GM04504 (cell line): ENCODE data around the gene RIN3.

Experiments used
- DNase-seq: peaks from one replicate; pipeline ENCODE4 v3.0.0-alpha.2; 2012; ENCODE audit warnings: low read depth

The RIN3 gene, protein sequence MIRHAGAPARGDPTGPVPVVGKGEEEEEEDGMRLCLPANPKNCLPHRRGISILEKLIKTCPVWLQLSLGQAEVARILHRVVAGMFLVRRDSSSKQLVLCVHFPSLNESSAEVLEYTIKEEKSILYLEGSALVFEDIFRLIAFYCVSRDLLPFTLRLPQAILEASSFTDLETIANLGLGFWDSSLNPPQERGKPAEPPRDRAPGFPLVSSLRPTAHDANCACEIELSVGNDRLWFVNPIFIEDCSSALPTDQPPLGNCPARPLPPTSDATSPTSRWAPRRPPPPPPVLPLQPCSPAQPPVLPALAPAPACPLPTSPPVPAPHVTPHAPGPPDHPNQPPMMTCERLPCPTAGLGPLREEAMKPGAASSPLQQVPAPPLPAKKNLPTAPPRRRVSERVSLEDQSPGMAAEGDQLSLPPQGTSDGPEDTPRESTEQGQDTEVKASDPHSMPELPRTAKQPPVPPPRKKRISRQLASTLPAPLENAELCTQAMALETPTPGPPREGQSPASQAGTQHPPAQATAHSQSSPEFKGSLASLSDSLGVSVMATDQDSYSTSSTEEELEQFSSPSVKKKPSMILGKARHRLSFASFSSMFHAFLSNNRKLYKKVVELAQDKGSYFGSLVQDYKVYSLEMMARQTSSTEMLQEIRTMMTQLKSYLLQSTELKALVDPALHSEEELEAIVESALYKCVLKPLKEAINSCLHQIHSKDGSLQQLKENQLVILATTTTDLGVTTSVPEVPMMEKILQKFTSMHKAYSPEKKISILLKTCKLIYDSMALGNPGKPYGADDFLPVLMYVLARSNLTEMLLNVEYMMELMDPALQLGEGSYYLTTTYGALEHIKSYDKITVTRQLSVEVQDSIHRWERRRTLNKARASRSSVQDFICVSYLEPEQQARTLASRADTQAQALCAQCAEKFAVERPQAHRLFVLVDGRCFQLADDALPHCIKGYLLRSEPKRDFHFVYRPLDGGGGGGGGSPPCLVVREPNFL

GRCh38 chr14:92513204-92513965 lies at the start of gene RIN3:
TSS of gene RIN3 (plus strand) at chr14:92513781. CDS start at chr14:92513933, 152 bp downstream.
- no peak for DNase-seq

GRCh38 chr14:92464156-92464555 lies 49.4 kb upstream of the RIN3 start:
- DNase-seq: no peak

GRCh38 chr14:92464716-92465115 lies 48.9 kb upstream of the RIN3 start:
- no peak for DNase-seq

GRCh38 chr14:92465353-92466055 lies 48.1 kb upstream of the RIN3 start:
- DNase-seq: no peak

DNA sequence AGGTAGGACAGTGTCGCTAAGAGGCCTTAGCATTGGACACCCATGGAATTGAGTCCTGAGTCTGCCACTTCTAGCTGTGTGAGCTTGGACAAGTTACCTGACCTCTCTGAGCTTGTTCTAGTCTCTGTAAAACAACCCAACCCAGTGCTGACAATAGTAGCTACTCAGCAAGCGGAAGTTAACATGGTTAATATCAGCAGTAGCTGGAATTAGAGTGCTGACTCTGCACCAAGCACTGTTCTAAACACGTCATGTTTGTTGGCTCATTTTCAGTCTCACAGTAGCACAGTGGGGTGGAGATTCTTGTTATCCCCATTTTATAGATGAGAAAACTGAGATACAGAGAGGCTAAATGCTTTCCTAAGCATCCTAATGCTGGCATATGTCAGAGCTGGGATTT lies 47.5 kb upstream of the RIN3 start:
- no peak for DNase-seq

GRCh38 chr14:92469515-92469914 lies 44.1 kb upstream of the RIN3 start:
- DNase-seq: no peak

DNA sequence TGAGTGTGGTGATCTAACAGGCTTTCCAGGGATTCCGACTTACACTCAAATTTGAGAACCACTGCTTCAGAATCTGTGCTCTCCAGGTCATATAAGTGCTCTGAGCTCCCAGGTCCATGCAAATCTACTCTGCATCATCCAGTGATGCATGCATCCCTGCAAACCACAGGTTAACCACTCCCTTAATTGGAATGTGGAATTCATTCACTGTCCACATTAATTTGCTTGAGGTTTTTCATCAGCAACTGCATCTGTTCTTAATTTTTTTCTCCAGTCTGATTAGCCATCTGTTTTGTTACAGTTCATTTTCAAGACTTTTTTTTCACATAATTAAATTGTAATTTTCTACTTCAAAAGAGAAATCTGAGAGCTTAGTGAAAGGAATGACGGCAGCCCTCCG lies 43.4 kb upstream of the RIN3 start:
- peak; percentile 88 for DNase-seq

DNA sequence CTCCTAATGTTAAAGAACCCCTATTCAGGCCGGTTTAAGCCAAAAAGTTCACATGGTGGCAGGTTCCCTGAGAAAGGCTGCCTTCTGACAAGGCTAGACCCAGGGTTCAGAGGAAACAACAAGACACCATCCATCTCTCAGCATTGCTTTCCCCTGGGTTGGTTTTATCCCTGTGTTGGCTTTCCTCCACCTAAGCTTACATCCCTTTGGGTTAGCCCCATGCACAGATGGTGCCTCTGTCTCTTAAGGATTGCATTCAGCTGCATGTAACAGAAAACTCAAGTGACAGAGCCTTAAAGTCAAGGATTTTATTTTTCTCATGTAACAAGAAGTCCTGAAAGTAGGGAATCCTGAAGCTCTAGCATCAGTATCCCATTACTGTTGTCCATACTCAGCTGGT lies 42.8 kb upstream of the RIN3 start:
- DNase-seq: no peak

DNA sequence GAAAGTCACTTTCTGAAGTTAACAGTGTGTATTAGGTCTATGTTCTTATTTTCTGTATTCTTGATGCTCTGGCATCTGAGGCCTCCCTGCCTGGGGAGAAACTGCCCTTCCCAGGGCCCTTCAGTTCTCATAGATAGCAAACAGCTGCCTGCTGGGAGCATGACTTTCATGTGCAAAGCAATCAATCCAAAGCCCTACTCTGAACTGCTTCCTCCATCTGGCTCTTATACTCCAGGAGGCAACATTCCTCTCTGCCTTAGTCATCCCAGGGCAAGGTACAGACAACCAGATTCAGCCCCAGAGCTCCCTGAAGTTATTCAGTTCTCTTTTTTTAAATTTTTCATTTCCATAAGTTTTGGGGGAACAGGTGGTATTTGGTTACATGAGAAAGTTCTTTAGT lies 41.7 kb upstream of the RIN3 start:
- DNase-seq: peak; percentile 78

DNA sequence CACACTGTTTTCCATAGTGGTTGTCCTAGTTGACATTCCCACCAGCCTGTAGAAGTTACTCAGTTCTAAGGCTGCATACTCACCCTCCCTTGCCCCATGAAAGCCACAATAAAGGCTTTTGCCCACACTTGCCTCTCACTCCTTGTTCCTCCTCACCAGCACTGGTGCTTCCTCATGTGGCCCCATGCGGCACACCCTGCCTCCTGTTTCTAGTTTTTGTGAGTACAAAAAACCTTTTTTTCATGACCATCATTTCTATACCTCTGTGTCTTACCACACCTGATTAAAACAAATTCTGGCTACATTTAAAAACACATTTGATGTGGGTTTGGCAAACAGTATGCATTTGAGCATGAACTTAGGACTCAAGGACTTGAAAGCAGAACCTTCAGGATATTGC lies 40.7 kb upstream of the RIN3 start:
- DNase-seq: no peak

DNA sequence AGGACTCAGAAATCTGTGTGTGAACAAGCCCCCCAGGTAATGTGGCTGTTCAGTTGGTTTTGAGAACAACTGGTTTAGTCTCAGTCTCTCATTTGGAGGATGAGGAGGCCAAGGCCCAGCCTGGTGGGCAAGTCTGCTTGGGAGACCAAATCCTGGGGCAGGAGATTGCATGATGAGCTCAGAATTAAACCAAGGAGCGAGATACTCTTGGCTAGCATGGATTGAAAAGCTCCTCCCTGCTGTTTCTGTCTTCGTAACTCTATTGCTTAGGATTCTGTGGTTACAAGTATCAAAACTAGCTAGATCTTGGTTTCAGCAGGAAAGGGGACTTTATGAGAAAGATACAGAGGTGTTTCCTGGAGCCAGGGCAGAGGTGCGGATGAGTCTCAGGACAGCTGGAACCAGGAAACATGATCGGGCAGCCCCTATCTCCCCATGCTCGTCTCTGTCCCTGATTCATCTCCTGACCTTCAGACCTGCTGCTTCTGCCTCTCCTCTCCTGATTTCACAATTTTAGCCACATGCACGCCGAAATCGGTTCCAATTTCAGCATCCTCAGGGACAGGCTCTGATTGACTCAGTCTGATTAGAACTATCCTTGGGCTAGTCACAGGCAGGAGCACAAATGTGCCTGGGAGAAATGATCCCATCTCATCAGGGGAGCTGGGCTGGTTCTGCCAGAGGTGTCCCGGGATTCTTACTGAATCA lies 40.2 kb upstream of the RIN3 start:
- DNase-seq: peak; percentile 86

GRCh38 chr14:92473969-92474535 lies 39.5 kb upstream of the RIN3 start:
- no peak for DNase-seq

- no peak for DNase-seq
These were observed 38.5 kb upstream of the RIN3 start for GRCh38 chr14:92475037-92475436.

DNA sequence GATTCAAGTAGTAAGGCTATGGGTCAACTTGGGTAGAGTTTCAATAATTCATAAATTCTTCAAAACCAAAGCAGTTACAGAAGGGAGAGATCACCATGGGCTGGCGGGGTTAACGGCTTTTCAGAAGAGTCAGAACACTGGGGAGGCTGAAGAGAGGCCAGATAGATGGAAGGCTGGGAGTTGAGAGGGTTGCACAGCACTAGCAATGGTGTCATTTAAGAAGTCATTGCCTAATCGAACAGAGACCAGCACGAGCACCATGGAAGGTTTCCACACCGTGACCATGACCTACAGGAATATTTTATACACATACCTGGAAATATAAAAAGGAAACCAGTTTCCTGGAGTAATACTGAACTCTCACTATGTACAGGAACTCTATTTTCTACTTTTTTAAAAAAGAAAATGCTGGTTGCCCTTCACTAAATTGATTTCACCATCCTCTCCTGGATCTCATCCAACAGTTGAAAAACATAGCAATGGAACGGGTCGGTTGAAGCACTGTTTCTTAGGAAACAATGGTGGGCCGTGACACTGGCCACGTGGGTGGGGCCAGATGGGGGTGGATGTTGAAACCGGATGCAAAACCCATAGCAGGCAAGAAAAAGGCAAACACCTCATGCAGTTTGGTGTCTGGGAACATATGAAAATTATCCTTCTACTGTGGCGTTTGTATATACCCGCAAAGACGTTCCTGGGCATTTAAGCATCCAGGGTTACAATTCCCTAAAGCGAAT lies 38.0 kb upstream of the RIN3 start:
- no peak for DNase-seq

- no peak for DNase-seq
These were observed 32.7 kb upstream of the RIN3 start for GRCh38 chr14:92480856-92481255.

GRCh38 chr14:92481386-92481785 lies 32.2 kb upstream of the RIN3 start:
- DNase-seq: no peak

- DNase-seq: no peak
These were observed 31.6 kb upstream of the RIN3 start for GRCh38 chr14:92481811-92482555.

- no peak for DNase-seq
These were observed 30.8 kb upstream of the RIN3 start for GRCh38 chr14:92482621-92483319.
